Suprapubic skin (tissue), 4 donors: ENCODE measurements around the gene FAM20B. TPM values are rescaled to one million over a fixed set of nuclear protein-coding genes. Genes with fewer than 3 reads are reported as not detected.

Experiments used
- DNase-seq, 2 donors: peaks; one replicate each; pipeline ENCODE4 v3.0.0-alpha.2; 2019; ENCODE audit warnings: low spot score in 2 of 2
- H3K27ac ChIP-seq: fragments of 200-600 bp; sonication (generic); one replicate; pipeline ENCODE4 v1.5.1; 2019
- H3K27me3 ChIP-seq: fragments of 200-600 bp; sonication (generic); one replicate; pipeline ENCODE4 v1.5.1; 2019
- H3K36me3 ChIP-seq: fragments of 200-600 bp; sonication (generic); one replicate; pipeline ENCODE4 v1.5.1; 2019
- H3K4me1 ChIP-seq: fragments of 200-600 bp; sonication (generic); one replicate; pipeline ENCODE4 v1.5.1; 2019
- H3K4me3 ChIP-seq: fragments of 200-600 bp; sonication (generic); one replicate; pipeline ENCODE4 v1.5.1; 2019; ENCODE audit warnings: mild to moderate bottlenecking
- H3K9me3 ChIP-seq: fragments of 200-600 bp; sonication (generic); one replicate; pipeline ENCODE4 v1.5.1; 2019
- EP300 ChIP-seq: sonication (generic); formaldehyde crosslinking; IDR thresholded peaks from one replicate; pipeline ENCODE4 v1.6.1; 2017; ENCODE audit warnings: antibody characterized with exemption
- POLR2A ChIP-seq, 2 donors: fragments of 450-650 bp; IDR thresholded peaks; one replicate each; pipeline ENCODE4 v1.6.1; 2017; ENCODE audit warnings: antibody characterized with exemption in 2 of 2, mild to moderate bottlenecking in 2 of 2, moderate library complexity in 2 of 2
- POLR2AphosphoS5 ChIP-seq, 3 donors: sonication (generic); formaldehyde crosslinking; IDR thresholded peaks; one replicate each; pipeline ENCODE4 v1.6.1; 2017; ENCODE audit warnings: antibody characterized with exemption in 3 of 3
- WGBS: methylation state at CpG from one replicate; pipeline ENCODE4 v1.1.5; 2018; 5-methylcytosine and 5-hydroxymethylcytosine counted together
- total RNA-seq, 4 donors: library from RNA; depleted of rRNA; stranded (reverse); fragments of >200 nt; gene quantifications; one replicate each; pipeline ENCODE4 v1.1.0, GENCODE V29; 2016
- TF ChIP-seq, protein P1 (sequence below), 2 donors: fragments of 200-600 bp in 1 of 2; fragments of 450-650 bp in 1 of 2; sonication (generic) in 1 of 2; IDR thresholded peaks; one replicate each; pipeline ENCODE4 v1.5.1; 2016 to 2019; ENCODE audit warnings: antibody characterized with exemption in 2 of 2, mild to moderate bottlenecking in 1 of 2, moderate library complexity in 1 of 2

FAM20B gene
- total RNA-seq, 4 donors from 2014 or later = 18.1 to 30.6 (median 21.7) TPM

DNA sequence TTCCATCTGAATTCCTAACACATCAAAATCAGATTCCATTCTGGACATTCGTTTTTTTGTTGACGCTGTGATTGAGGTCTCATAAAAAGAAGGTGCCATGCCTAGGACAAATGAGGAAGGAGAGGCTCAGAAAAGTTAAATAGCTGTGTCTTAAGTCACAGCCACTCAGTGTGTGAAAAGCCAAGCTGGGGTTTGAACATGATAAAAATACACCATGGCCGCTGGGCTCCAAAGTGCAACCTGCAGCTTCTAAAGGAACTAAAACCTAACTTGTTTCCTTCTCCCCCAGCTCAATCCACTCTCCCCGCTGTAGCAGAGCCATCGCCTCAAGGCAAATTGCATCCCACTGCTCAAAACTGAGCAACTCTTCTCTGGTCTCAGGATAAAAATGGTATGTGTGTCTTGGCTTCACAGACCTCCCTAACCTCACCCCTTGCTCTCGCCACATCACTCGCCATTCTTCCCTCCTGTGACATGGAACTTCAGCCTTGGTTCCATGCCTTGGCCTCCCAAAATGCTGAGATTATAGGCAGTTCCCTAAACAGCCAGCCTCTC, 22.1 kb upstream of the FAM20B start:
- H3K27me3 ChIP-seq = no peaks in the 10 kb centered on the region
- peaks cover 9% of the 10 kb centered on the region for H3K4me1 ChIP-seq
- H3K4me3 ChIP-seq = no peak overlapping the region
- H3K36me3 ChIP-seq = no peaks in the 10 kb centered on the region
- 84% methylated on average over 7 of the region's 7 CpGs for WGBS
- DNase-seq = no peak
- TF ChIP-seq, protein P1, sequence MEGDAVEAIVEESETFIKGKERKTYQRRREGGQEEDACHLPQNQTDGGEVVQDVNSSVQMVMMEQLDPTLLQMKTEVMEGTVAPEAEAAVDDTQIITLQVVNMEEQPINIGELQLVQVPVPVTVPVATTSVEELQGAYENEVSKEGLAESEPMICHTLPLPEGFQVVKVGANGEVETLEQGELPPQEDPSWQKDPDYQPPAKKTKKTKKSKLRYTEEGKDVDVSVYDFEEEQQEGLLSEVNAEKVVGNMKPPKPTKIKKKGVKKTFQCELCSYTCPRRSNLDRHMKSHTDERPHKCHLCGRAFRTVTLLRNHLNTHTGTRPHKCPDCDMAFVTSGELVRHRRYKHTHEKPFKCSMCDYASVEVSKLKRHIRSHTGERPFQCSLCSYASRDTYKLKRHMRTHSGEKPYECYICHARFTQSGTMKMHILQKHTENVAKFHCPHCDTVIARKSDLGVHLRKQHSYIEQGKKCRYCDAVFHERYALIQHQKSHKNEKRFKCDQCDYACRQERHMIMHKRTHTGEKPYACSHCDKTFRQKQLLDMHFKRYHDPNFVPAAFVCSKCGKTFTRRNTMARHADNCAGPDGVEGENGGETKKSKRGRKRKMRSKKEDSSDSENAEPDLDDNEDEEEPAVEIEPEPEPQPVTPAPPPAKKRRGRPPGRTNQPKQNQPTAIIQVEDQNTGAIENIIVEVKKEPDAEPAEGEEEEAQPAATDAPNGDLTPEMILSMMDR (IDR thresholded peaks at IDR 0.05) = no peak
- no peak for TF ChIP-seq POLR2AphosphoS5 (IDR thresholded peaks at IDR 0.05)
- TF ChIP-seq EP300 = no peak
- no peak for TF ChIP-seq POLR2A (IDR thresholded peaks at IDR 0.05)
- H3K27ac ChIP-seq = no peak overlapping the region
- no peaks in the 10 kb centered on the region for H3K9me3 ChIP-seq

DNA sequence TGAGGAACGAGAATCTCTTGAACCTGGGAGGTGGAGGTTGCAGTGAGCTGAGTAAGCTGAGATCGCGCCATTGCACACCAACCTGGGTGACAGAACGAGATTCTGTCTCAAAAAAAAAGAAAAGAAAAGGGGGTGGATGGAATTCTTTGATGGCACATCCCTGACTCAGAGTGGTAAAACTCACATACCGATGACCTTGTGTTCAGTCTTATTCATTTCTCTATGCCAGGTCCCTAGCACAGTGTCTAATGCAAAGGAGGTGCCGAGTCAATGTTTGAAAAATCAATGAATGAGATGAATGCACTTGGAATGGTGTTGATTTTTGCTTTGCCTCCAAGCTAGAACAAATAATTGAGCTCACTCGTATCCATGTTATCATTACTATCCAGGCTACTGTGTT, 18.5 kb upstream of the FAM20B start:
- Histone ChIP-seq H3K4me1 (peaks cover 8% of the 10 kb centered on the region), H3K4me3 (no peak overlapping the region), H3K27me3 (no peaks in the 10 kb centered on the region), H3K36me3 (no peaks in the 10 kb centered on the region), H3K9me3 (no peaks in the 10 kb centered on the region), H3K27ac (no peak overlapping the region)
- 85% methylated on average over 7 of the region's 7 CpGs for WGBS
- DNase-seq = no peak
- TF ChIP-seq POLR2AphosphoS5 (IDR thresholded peaks at IDR 0.05) (no peak), POLR2A (IDR thresholded peaks at IDR 0.05) (no peak), EP300 (no peak)
- TF ChIP-seq, protein P1 (IDR thresholded peaks at IDR 0.05) = no peak

DNA sequence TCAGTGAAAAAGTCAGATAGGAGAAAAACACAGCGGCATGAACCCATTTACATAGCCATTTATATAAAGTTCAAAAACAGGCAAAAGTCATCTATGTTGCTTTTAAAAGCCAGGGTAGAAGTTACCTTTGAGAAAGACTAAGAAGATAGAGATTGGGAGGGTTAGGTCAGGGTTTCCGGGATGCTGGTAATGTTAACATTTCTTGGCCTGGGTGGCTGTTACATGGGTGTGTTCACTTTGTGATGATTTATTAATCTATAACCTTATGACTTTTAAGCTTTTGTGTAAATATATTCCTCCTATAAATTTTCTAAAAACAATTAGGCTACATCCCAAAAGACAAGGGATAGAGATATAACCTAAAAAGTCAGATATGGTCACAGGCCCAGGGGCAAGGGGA, 15.0 kb upstream of the FAM20B start:
- Histone ChIP-seq H3K9me3 (no peaks in the 10 kb centered on the region), H3K27ac (no peak overlapping the region), H3K4me3 (no peak overlapping the region), H3K36me3 (no peaks in the 10 kb centered on the region), H3K27me3 (no peaks in the 10 kb centered on the region), H3K4me1 (no peaks in the 10 kb centered on the region)
- TF ChIP-seq POLR2A (IDR thresholded peaks at IDR 0.05) (no peak), EP300 (no peak), POLR2AphosphoS5 (IDR thresholded peaks at IDR 0.05) (no peak)
- TF ChIP-seq, protein P1 (IDR thresholded peaks at IDR 0.05) = no peak
- no peak for DNase-seq
- 88% methylated on average over 2 of the region's 2 CpGs for WGBS

DNA sequence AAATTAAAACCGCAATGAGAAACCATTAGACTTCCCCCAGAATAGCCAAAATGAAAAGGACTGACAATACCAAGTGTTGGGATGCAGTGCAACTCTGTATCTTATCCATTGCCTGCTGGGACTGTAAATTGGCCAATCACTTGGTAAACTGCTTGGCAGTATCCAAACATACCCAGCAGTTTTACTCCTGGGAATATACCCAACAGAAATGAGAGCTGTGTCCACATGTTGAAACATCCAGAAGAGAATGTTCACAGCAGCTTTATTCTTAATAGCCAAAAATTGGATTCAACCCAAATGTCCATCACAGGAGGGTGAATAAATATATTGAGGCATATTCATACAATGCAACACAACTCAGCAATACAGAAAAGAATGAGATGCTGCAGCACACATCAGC, 13.7 kb upstream of the FAM20B start:
- DNase-seq = no peak
- Histone ChIP-seq H3K4me1 (peaks cover 11% of the 10 kb centered on the region), H3K4me3 (no peak overlapping the region), H3K27me3 (no peaks in the 10 kb centered on the region), H3K9me3 (no peaks in the 10 kb centered on the region), H3K36me3 (no peaks in the 10 kb centered on the region), H3K27ac (no peak overlapping the region)
- 97% methylated on average over 1 of the region's 1 CpG for WGBS
- no peak for TF ChIP-seq POLR2A (IDR thresholded peaks at IDR 0.05)
- TF ChIP-seq, protein P1 (IDR thresholded peaks at IDR 0.05) = no peak
- no peak for TF ChIP-seq EP300

DNA sequence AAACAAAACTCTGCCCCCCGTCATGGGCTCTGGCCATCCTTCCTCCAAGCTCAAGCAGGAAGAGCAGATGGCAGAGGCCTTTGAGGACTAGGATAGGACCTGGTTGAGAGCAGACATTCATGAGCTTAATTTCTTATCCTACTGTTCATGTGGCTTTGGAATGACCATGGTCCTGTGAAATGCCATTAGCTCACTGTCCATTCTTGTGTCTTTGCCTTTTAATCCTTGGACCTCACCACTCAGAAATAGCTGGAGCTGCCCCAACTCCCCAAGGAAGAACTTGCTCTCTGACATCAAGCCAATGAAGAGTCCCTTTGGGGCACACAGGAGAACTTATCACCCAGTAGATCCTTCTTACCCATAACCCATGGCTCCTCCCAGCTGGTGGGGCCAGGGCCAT, 11.6 kb upstream of the FAM20B start:
- peaks cover 22% of the 10 kb centered on the region for H3K4me1 ChIP-seq
- DNase-seq = no peak
- H3K4me3 ChIP-seq = no peak overlapping the region
- H3K27ac ChIP-seq = no peak overlapping the region
- no peaks in the 10 kb centered on the region for H3K27me3 ChIP-seq
- H3K9me3 ChIP-seq = no peaks in the 10 kb centered on the region
- no peaks in the 10 kb centered on the region for H3K36me3 ChIP-seq
- 100% methylated on average over 1 of the region's 1 CpG for WGBS
- TF ChIP-seq EP300 = no peak
- TF ChIP-seq POLR2A (IDR thresholded peaks at IDR 0.05) = no peak
- TF ChIP-seq POLR2AphosphoS5 (IDR thresholded peaks at IDR 0.05) = no peak
- TF ChIP-seq, protein P1 (IDR thresholded peaks at IDR 0.05) = no peak
